ENCODE results near the gene NBL1. TPM values are rescaled to one million over a fixed set of nuclear protein-coding genes. Genes with fewer than 3 reads are reported as not detected.
A peak's percentile ranks its signal among the peaks of the same experiment; 100 is the strongest.
"Not testable (repeated sequence)": the region's sequence is repeated elsewhere in the genome, so short reads cannot be mapped to it uniquely, and the experiment has no call there.

NBL1 gene
- total RNA-seq, 1 experiment from 2014 or later = 75.9 TPM

DNA sequence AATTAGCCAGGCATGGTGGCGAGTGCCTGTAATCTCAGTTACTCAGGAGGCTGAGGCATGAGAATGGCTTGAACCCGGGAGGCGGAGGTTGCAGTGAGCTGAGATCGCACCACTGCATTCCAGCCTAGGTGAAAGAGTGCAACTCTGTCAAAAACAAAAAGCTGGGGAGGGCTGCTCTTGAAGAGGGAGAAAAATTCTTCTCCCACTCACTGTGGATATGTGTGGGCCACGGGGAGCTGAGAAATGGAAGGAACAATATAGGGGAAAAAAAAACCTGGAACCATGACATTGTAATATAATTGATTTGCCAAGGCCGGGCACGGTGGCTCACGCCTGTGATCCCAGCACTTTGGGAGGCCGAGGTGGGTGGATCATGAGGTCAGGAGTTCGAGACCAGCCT is 7.4 kb upstream of the NBL1 start:
- not testable (repeated sequence) for H3K4me3 ChIP-seq, DNase-seq, H3K36me3 ChIP-seq, H3K27me3 ChIP-seq, H3K9me3 ChIP-seq

GRCh38 chr1:19637606-19638005 is 6.5 kb upstream of the NBL1 start:
- Histone ChIP-seq H3K9me3 (no peaks in the 10 kb centered on the region), H3K27me3 (no peaks in the 10 kb centered on the region), H3K36me3 (0 out of 2 replicates have a peak, but pooled peaks cover 2% of the 10 kb centered on the region), H3K4me3 (no peak overlapping the region)
- DNase-seq = no peak

- not testable (repeated sequence) for DNase-seq, H3K27me3 ChIP-seq, H3K4me3 ChIP-seq
Observed at GRCh38 chr1:19639228-19639627, 4.9 kb upstream of the NBL1 start.

GRCh38 chr1:19639999-19640362 is 4.1 kb upstream of the NBL1 start:
- H3K9me3 ChIP-seq = no peaks in the 10 kb centered on the region
- H3K4me3 ChIP-seq = no peak overlapping the region
- H3K36me3 ChIP-seq = no peaks in the 10 kb centered on the region
- H3K27me3 ChIP-seq = no peaks in the 10 kb centered on the region
- DNase-seq = no peak

More at GRCh38 chr1:19639228-19639627, 4.9 kb upstream of the NBL1 start:
- H3K9me3 ChIP-seq, H3K36me3 ChIP-seq: not testable (repeated sequence)

DNA sequence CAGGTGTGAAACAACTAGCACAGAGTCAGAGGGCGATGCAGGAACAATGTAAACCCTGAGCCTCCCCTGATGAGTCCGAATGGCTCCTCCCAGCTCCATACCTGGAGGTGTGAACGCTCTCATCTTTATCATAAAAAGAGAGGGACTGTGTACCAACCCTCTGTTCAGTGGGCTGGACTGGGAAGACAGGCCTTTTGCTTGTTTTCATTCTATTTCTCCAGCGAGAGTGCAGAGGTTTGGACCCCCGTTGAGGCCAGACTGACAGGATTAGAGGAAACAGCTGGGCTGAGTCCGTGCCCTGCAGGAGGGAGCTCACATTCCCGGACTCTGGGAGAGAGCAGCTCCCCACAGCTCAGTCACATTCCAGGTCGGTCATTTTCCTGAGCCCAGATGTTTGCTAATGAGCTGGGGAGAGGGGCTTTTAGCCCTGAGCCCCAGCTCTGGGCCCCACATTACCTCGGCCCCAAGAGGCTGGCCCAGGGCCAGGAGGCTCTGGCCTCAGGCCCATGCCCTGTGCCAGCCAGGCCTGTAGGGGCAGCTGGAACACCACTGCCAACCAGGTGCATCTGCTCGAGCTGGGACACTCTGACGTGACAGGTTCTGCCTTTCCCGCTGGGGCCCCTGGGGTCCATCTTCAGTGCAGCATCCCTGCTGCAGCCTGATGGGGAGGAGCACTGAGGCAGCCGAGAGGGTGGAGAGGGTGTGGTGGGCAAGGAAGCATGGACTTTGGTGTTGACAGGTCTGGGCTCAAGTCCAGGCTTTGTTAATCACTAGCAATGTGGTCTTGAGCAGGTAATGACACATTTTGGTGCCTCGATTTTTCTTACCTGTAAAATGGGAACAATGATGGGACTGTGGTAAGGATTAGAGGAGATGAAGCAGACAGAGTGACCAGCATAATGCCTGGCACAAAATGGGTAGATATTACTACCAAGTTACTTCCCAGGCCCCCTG is 3.5 kb upstream of the NBL1 start:
- peak; percentile 72 for DNase-seq
- Histone ChIP-seq H3K9me3 (no peaks in the 10 kb centered on the region), H3K36me3 (no peaks in the 10 kb centered on the region), H3K27me3 (no peaks in the 10 kb centered on the region), H3K4me3 (no peak overlapping the region)

DNA sequence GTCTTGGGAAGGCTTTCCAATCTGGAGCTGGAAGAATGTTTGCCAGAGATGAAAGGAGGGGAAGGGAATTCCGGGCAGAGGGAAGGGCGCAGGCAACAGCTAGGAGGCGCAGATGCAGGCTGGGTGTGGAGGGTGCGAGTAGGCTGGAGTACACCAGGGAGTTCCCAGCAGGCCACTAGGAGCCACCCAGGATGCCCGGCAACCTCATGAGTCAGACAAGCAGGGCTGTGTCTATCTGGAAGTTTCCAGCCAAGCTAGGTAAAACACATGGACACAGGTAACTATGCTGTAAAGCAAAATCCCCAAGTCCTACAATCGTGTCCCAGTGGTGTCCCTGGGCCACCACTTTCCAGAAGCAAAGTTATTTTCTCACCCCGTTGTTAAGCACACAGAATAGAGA is 990 bp upstream of the NBL1 start:
- Histone ChIP-seq H3K4me3 (peak overlapping the region; percentile 42), H3K36me3 (no peaks in the 10 kb centered on the region), H3K9me3 (no peaks in the 10 kb centered on the region), H3K27me3 (no peaks in the 10 kb centered on the region)
- DNase-seq = peak; percentile 53

DNA sequence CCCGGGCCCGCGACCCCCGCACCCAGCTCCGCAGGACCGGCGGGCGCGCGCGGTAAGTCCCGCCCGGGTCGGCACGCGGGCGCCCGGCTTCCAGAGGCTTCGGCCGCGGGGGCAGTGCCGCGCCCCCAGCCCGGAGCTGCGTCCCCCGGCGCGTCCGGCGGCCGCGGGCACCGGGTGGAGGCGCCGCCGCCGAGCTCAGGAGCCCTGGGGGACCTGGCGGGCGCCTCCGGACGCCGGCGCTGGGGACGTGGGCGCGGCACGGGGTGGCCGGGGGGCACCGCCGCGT is 227 bp downstream of the NBL1 start:
- Histone ChIP-seq H3K36me3 (no peaks in the 10 kb centered on the region), H3K27me3 (no peaks in the 10 kb centered on the region), H3K4me3 (peak overlapping the region; percentile 73), H3K9me3 (no peaks in the 10 kb centered on the region)
- no peak for DNase-seq

GRCh38 chr1:19644681-19645410 is 735 bp downstream of the NBL1 start:
- Histone ChIP-seq H3K4me3 (peak overlapping the region; percentile 73), H3K27me3 (no peaks in the 10 kb centered on the region), H3K9me3 (no peaks in the 10 kb centered on the region), H3K36me3 (no peaks in the 10 kb centered on the region)
- peak; percentile 48 for DNase-seq

DNA sequence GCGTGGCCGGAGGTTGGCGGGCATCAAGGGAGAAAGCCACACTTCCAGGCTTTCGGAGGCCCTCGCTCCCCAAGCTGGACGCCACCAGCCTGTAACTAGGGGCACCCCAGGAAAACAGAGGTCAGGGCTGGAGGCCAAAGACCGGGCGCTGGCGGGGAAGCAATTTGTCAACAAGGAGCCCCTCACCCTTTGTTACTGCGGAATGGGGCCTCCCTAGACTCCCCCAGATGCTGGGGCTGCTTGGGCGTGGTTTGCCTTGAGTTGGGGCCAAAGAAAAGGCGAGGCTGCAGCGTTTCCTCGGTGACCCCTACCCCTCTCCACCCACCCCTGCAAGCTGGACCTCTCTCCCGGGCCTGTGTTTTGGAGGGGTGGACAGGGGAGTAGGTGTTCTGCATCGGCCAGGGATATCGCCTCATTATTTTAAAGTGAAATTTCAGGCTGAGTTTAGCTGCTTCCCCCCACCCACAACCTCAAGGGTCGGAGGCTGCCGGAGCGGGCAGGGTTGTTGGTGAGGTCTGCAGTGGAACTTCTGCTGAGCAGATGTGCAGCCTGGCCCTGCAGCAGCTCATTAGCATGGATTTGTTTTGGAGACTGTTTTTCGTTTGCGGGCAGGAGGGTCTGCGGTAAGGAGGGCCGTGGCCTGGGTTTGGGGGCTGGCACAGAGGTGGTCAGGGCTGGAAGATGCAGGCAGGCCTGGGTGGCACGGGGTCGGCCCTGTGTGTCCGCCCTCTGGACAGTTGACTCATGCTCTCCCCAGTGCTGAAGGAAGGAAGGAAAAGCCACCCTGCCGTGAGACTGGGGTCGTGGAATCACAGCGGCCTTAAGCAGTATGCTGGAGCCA is 1.5 kb downstream of the NBL1 start:
- H3K36me3 ChIP-seq = no peaks in the 10 kb centered on the region
- H3K4me3 ChIP-seq = peak overlapping the region; percentile 73
- DNase-seq = peak; percentile 27
- no peaks in the 10 kb centered on the region for H3K27me3 ChIP-seq
- no peaks in the 10 kb centered on the region for H3K9me3 ChIP-seq

DNA sequence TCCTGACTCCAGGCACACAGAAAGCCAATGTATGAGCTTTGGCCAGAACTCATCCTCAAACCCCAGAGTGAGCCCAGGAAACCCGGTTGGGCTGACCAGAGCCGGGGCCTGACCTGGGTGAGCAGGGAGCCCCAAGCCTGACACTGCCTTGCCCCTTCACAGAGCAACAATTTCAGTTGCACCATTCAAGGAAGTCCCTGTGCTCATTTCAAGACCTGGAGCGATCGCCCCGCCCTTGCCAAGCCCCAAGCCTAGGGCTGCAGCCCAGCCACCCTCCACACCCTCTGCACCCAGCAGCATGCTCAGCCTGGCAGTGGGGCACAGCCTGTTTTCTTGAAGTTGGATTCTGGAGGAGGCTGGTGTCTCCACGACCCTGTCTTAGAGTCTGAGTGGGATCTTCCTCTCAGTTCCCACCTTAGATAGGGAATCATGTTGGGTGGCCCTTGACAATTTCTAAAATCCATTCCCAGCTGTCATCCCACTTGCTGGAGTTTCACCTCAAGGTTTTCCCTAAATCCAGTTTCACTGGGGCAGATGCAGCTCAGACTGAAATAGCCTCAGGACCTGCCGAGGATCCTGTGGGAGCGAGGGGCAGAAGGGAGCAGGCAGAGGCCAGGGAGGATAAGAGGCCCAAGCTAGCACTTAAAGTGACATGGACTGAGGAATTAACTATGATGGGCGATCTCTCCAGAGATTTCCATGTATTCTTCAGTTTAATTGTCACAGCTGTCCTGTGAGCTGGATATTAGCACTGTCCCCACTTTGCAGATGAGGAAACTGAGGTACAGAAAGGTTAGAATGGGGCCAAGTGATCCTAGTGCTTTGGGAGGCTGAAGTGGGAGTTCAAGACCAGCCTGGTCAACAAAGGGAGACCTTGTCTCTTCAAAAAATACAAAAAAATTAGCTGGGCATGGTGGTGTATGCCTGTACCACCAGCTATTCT is 2.5 kb downstream of the NBL1 start:
- no peaks in the 10 kb centered on the region for H3K9me3 ChIP-seq
- no peak for DNase-seq
- no peaks in the 10 kb centered on the region for H3K36me3 ChIP-seq
- no peak overlapping the region for H3K4me3 ChIP-seq
- H3K27me3 ChIP-seq = no peaks in the 10 kb centered on the region

GRCh38 chr1:19647643-19648042 is 3.5 kb downstream of the NBL1 start:
- DNase-seq = no peak
- Histone ChIP-seq H3K4me3 (no peak overlapping the region), H3K9me3 (no peaks in the 10 kb centered on the region), H3K36me3 (no peaks in the 10 kb centered on the region), H3K27me3 (no peaks in the 10 kb centered on the region)

DNA sequence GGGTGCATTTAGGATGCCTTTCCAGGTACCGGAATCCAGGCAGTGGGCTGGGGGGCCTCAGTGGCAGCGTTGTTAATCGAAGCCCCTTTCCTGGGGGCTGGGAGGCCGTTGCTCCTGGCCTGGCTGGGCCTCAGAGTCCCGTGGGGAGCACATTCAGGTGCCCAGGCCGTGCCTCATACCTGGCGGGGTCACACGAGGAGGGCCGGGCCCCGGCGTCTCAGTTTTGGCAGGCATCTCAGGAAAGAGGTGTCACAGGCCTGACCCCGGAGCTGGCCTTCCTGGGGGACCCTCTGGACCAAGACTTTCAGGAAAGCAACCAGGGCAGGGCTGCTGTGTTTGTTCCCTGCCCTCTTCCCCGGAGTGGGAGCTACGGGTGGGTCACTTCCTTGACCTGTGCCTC is 4.1 kb downstream of the NBL1 start:
- no peak for DNase-seq
- no peak overlapping the region for H3K4me3 ChIP-seq
- no peaks in the 10 kb centered on the region for H3K9me3 ChIP-seq
- no peaks in the 10 kb centered on the region for H3K36me3 ChIP-seq
- H3K27me3 ChIP-seq = no peaks in the 10 kb centered on the region

DNA sequence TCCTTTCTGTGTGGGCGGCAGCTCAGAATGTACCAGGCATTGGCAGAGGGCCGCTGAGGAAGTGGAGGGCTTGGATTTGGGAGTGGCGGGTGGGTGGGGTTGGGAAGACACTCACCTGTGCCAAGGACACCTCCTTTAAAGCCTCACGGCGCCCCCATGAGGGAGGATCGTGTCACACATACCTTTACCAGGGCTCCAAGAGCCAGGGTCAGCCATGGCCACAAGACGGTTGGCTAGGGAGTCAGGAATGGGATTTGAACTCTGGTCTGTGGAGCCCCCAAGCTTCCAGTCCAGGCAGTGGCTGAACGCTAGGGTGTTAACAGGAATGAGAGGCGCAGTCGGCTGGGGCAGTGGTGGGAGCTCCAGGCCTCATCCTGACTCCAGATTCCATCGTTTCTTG is 4.6 kb downstream of the NBL1 start:
- no peak for DNase-seq

GRCh38 chr1:19650416-19651140 is 6.5 kb downstream of the NBL1 start:
- no peaks in the 10 kb centered on the region for H3K36me3 ChIP-seq
- H3K4me3 ChIP-seq = no peak overlapping the region
- no peak for DNase-seq
- H3K9me3 ChIP-seq = no peaks in the 10 kb centered on the region
- no peaks in the 10 kb centered on the region for H3K27me3 ChIP-seq

More for the DNA sequence above, 4.6 kb downstream of the NBL1 start:
- H3K27me3 ChIP-seq = no peaks in the 10 kb centered on the region
- H3K36me3 ChIP-seq = no peaks in the 10 kb centered on the region
- no peak overlapping the region for H3K4me3 ChIP-seq
- H3K9me3 ChIP-seq = no peaks in the 10 kb centered on the region

DNA sequence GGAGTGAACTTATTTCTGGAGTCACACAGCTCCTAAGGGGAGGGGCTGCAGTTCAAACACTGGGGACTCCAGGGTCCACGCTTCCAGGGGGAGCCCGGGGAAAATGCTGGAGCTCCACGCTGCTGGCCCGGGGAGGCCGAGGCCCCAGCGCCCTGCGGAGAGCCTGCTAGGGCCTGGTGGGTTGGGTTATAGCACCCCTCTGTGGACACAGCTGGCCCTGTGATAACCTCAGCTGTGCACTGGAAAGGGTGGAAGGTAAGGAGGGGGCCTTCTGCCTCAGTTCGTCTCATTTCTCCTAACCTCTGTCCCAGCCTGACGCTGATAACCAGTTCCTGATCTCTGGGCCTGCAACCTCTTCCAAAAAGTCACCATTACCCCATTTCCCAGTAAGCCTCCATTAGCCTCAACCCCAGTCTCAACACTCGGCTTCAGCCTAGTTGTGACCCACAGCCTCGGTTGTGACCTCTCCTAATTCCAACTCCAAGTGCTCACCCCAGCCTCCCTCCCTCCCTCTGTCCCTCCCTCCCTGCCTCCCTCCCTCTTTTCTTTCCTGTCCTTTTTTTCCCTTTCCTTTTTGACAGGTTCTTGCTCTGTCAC is 7.1 kb downstream of the NBL1 start:
- Histone ChIP-seq H3K27me3 (no peaks in the 10 kb centered on the region), H3K9me3 (no peaks in the 10 kb centered on the region), H3K36me3 (no peaks in the 10 kb centered on the region), H3K4me3 (no peak overlapping the region)
- DNase-seq = peak; percentile 37

Measured in MG63 (cell line).